Liver (tissue), 3 donors: Measurements from ENCODE around the gene PLEKHA7.

Experiments
- FOXA1 ChIP-seq: IDR thresholded peaks from 2 replicates; pipeline ENCODE4 v1.6.1; 2016; ENCODE audit warnings: antibody characterized with exemption
- GABPA ChIP-seq, 2 donors: IDR thresholded peaks in 1 of 2; conservative IDR thresholded peaks in 1 of 2; 2 replicates each; pipeline ENCODE4 v1.6.1; 2016; ENCODE audit warnings: antibody characterized with exemption in 2 of 2, mild to moderate bottlenecking in 1 of 2, moderate library complexity in 1 of 2
- RXRA ChIP-seq, 2 donors: IDR thresholded peaks; 2 replicates each; pipeline ENCODE4 v1.6.1; 2017 to 2018; ENCODE audit warnings: antibody characterized with exemption in 2 of 2, mild to moderate bottlenecking in 1 of 2
- TAF1 ChIP-seq: conservative IDR thresholded peaks from 2 replicates; pipeline ENCODE4 v1.6.1; 2016; ENCODE audit warnings: antibody characterized with exemption, mild to moderate bottlenecking
- YY1 ChIP-seq: IDR thresholded peaks from 2 replicates; pipeline ENCODE4 v1.6.1; 2016; ENCODE audit warnings: antibody characterized with exemption, mild to moderate bottlenecking
- TF ChIP-seq, protein P1 (sequence below): fragments of 150-350 bp; IDR thresholded peaks from 2 replicates; pipeline ENCODE4 v1.5.1; 2017; ENCODE audit warnings: improper control_type of control experiment, low read depth, low read length; ENCODE audit not compliant: missing input control
- TF ChIP-seq, protein P2 (sequence below): IDR thresholded peaks from 2 replicates; pipeline ENCODE4 v1.6.1; 2016; ENCODE audit warnings: antibody characterized with exemption, mild to moderate bottlenecking
- TF ChIP-seq, protein P3 (sequence below): IDR thresholded peaks from 2 replicates; pipeline ENCODE4 v1.6.1; 2016; ENCODE audit warnings: antibody characterized with exemption
- TF ChIP-seq, protein P4 (sequence below): IDR thresholded peaks from 2 replicates; pipeline ENCODE4 v1.6.1; 2016; ENCODE audit warnings: antibody characterized with exemption
- donor health status: healthy.
- donor health status: healthy.

DNA sequence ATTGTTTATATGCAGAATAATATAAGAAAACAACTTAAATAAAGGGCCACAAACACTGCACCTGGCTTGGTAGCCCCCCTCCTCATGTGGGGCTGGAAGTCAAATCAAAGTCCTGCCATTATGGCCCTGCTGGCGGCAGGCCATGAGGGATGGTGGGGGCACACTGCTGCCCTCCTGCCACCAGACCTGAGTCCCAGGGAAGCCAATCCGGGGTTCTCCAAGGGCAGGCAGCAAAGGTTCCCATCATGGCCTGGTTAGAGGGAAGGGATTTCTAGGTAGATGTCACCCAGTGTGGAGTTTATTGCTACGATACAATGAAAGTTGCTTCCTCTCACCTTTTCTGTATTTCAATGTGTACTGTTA is 236.6 kb downstream of the PLEKHA7 start:
- no peak for TF ChIP-seq GABPA (IDR thresholded peaks at IDR 0.05 in 1 of 2, conservative IDR thresholded peaks at IDR 0.05 in 1 of 2)
- TF ChIP-seq, protein P1, sequence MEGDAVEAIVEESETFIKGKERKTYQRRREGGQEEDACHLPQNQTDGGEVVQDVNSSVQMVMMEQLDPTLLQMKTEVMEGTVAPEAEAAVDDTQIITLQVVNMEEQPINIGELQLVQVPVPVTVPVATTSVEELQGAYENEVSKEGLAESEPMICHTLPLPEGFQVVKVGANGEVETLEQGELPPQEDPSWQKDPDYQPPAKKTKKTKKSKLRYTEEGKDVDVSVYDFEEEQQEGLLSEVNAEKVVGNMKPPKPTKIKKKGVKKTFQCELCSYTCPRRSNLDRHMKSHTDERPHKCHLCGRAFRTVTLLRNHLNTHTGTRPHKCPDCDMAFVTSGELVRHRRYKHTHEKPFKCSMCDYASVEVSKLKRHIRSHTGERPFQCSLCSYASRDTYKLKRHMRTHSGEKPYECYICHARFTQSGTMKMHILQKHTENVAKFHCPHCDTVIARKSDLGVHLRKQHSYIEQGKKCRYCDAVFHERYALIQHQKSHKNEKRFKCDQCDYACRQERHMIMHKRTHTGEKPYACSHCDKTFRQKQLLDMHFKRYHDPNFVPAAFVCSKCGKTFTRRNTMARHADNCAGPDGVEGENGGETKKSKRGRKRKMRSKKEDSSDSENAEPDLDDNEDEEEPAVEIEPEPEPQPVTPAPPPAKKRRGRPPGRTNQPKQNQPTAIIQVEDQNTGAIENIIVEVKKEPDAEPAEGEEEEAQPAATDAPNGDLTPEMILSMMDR, result no peak
- TF ChIP-seq, protein P2, sequence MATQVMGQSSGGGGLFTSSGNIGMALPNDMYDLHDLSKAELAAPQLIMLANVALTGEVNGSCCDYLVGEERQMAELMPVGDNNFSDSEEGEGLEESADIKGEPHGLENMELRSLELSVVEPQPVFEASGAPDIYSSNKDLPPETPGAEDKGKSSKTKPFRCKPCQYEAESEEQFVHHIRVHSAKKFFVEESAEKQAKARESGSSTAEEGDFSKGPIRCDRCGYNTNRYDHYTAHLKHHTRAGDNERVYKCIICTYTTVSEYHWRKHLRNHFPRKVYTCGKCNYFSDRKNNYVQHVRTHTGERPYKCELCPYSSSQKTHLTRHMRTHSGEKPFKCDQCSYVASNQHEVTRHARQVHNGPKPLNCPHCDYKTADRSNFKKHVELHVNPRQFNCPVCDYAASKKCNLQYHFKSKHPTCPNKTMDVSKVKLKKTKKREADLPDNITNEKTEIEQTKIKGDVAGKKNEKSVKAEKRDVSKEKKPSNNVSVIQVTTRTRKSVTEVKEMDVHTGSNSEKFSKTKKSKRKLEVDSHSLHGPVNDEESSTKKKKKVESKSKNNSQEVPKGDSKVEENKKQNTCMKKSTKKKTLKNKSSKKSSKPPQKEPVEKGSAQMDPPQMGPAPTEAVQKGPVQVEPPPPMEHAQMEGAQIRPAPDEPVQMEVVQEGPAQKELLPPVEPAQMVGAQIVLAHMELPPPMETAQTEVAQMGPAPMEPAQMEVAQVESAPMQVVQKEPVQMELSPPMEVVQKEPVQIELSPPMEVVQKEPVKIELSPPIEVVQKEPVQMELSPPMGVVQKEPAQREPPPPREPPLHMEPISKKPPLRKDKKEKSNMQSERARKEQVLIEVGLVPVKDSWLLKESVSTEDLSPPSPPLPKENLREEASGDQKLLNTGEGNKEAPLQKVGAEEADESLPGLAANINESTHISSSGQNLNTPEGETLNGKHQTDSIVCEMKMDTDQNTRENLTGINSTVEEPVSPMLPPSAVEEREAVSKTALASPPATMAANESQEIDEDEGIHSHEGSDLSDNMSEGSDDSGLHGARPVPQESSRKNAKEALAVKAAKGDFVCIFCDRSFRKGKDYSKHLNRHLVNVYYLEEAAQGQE, result no peak
- TF ChIP-seq FOXA1, result no peak
- TF ChIP-seq, protein P3, sequence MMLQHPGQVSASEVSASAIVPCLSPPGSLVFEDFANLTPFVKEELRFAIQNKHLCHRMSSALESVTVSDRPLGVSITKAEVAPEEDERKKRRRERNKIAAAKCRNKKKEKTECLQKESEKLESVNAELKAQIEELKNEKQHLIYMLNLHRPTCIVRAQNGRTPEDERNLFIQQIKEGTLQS, result no peak
- TF ChIP-seq, protein P4, sequence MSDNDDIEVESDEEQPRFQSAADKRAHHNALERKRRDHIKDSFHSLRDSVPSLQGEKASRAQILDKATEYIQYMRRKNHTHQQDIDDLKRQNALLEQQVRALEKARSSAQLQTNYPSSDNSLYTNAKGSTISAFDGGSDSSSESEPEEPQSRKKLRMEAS, result no peak
- TF ChIP-seq TAF1, result no peak
- TF ChIP-seq YY1, result no peak
- no peak for TF ChIP-seq RXRA (IDR thresholded peaks at IDR 0.05)
